ENCODE measurements around the gene CDH26.

CDH26 gene

DNA sequence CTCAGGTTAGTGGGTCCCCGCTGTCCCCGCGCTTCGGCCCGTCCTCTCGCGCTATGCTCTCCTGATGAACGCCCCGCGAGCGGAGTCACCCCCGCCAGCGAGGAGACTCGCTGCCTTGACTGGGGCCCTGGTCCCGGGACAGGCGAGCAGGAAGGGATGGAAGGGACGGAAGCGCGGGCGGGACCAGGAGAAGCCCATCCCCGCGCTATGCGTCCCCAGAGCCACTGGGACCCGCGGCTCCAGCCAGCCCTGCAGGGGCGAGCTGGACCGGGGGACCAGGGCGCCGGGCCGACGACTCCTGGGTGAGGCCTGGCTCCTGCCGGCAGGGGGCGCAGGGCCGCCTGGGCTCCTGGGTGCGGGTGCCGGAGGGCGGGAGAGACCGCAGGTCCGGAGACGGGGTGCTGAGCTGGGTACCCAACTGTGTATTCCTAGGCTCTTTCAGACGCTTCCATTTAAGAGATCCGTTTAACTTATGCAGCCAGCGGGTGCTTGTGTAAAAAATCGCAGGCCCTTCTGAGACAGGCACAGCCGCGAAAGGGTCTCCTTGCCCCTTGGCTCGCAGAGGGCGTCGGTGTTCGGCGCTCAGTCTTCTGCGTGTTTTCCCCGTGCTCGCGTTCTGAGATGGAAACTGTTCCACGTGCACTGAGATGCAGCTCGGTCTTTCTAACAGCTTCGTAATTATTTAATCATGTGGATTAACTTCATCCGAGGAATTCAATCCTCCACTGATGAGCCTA is 24.2 kb upstream of the CDH26 start:
- Histone ChIP-seq H3K27me3 (ENCODE audit: low read depth, low read length) (no peaks in the 10 kb centered on the region), H3K4me3 (ENCODE audit: low read depth in 1 of 2, low read length in 2 of 2) (peak overlapping the region; percentile 63 to 86), H3K36me3 (ENCODE audit: control insufficient read depth in 1 of 2, insufficient read depth in 2 of 2, low read length in 2 of 2) (no peaks in the 10 kb centered on the region), H3K4me1 (ENCODE audit: control insufficient read depth in 1 of 2, insufficient read depth in 2 of 2, low read length in 2 of 2) (peaks cover 15 to 24% of the 10 kb centered on the region in 2 donors), H3K9me3 (ENCODE audit: control insufficient read depth in 1 of 2, low read length in 2 of 2) (no peaks in the 10 kb centered on the region), H3K27ac (ENCODE audit: low read length) (no peak overlapping the region)

DNA sequence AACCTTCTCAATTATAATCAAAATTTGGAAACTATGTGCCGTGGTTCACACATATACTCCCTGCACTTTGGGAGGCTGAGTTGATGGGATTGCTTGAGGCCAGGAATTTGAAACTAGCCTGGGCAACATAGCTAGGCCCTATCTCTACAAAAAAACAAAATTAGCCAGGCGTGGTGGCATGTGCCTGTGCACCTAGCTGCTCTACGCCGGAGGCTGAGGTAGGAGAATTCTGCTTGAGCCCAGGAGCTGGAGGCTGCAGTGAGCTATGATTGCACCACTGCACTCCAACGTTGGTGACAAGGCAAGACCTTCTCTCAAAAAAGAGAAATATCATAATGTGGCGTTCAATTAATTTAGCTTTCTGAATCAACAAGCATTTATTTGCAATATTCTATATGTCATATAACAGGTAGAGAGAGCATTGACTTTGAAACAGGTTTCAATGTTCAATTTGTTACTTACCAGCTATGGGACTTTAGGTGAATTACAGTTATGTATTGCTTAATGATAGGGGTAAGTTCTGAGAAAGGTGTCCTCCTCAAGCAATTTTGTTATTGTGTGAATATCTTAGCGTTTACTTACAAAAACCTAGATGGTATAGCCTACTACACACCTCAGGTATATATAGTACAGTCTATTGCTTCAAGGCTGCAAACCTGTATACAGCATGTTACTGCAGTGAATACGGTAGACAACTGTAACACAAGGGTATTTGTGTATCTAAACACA is 22.6 kb upstream of the CDH26 start:
- Histone ChIP-seq H3K36me3 (ENCODE audit: control insufficient read depth in 1 of 2, insufficient read depth in 2 of 2, low read length in 2 of 2) (no peaks in the 10 kb centered on the region), H3K27me3 (ENCODE audit: low read depth, low read length) (no peaks in the 10 kb centered on the region), H3K4me3 (ENCODE audit: low read depth in 1 of 2, low read length in 2 of 2) (no peak overlapping the region), H3K4me1 (ENCODE audit: control insufficient read depth in 1 of 2, insufficient read depth in 2 of 2, low read length in 2 of 2) (peaks cover 15 to 27% of the 10 kb centered on the region in 2 donors), H3K9me3 (ENCODE audit: control insufficient read depth in 1 of 2, low read length in 2 of 2) (no peaks in the 10 kb centered on the region), H3K27ac (ENCODE audit: low read length) (no peak overlapping the region)

DNA sequence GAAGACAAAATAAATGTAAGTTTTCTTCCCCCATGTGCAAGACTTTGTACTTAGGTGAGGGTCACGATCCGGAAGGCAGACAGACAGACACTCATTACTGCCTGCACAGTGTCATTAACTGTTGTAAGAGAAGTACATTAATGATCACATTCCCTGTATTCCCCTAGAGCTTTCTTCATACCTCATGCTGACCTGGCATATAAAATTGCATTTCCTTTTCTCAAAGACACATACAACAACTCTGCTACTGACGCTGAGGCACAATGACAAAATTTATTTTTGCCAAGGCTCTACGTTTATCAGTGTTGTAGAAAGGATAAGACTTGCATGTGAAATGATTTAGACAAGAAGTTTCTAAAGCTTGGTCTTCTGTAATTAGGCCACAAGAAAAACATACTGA is 21.8 kb upstream of the CDH26 start:
- H3K4me1 ChIP-seq (ENCODE audit: control insufficient read depth in 1 of 2, insufficient read depth in 2 of 2, low read length in 2 of 2), result peaks cover 15 to 30% of the 10 kb centered on the region in 2 donors
- no peaks in the 10 kb centered on the region for H3K9me3 ChIP-seq (ENCODE audit: control insufficient read depth in 1 of 2, low read length in 2 of 2)
- H3K27ac ChIP-seq (ENCODE audit: low read length), result no peak overlapping the region
- H3K4me3 ChIP-seq (ENCODE audit: low read depth in 1 of 2, low read length in 2 of 2), result no peak overlapping the region
- no peaks in the 10 kb centered on the region for H3K27me3 ChIP-seq (ENCODE audit: low read depth, low read length)
- H3K36me3 ChIP-seq (ENCODE audit: control insufficient read depth in 1 of 2, insufficient read depth in 2 of 2, low read length in 2 of 2), result no peaks in the 10 kb centered on the region

DNA sequence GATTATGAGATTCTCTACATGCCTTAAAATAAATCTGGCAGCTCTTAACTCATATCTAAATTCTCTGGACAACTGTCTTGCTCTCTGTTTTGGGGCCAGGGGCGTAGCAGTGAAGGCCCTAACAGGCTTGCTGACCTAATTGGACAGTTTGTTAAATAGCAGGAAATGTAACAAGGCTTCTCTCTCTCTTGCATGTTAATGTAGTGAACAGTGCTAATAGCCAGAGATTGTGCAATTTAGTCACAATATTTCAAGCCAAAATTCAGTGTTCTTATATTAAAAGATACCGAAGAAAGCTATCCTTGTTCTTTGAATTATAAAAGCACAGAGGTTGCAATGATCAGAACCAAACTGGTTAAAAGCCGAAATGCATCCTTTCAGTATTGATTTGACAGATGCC is 21.1 kb upstream of the CDH26 start:
- H3K4me1 ChIP-seq (ENCODE audit: control insufficient read depth in 1 of 2, insufficient read depth in 2 of 2, low read length in 2 of 2), result peaks cover 23 to 38% of the 10 kb centered on the region in 2 donors
- H3K27ac ChIP-seq (ENCODE audit: low read length), result no peak overlapping the region
- no peak overlapping the region for H3K4me3 ChIP-seq (ENCODE audit: low read depth in 1 of 2, low read length in 2 of 2)
- H3K9me3 ChIP-seq (ENCODE audit: control insufficient read depth in 1 of 2, low read length in 2 of 2), result no peaks in the 10 kb centered on the region
- H3K36me3 ChIP-seq (ENCODE audit: control insufficient read depth in 1 of 2, insufficient read depth in 2 of 2, low read length in 2 of 2), result no peaks in the 10 kb centered on the region
- H3K27me3 ChIP-seq (ENCODE audit: low read depth, low read length), result no peaks in the 10 kb centered on the region

DNA sequence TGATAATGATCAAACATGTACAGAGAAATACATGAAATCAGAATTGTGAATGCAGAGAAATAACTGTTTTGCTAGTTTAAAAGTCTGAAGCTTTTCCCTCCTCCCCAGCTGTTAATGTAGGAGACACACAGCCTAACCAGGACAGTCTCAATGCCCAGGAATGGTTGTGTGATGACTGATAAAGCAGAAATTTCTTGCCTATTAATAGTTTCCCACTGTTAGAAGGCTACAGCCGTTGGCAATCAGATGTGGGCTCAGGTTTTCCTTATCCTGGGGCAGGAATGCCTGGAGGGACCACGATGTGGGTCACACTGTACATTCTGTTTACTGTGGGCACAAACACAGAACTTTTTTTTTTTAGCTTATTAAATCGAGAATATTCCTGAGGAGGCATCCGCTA is 20.0 kb upstream of the CDH26 start:
- Histone ChIP-seq H3K27ac (ENCODE audit: low read length) (no peak overlapping the region), H3K4me1 (ENCODE audit: control insufficient read depth in 1 of 2, insufficient read depth in 2 of 2, low read length in 2 of 2) (peaks cover 24 to 40% of the 10 kb centered on the region in 2 donors), H3K36me3 (ENCODE audit: control insufficient read depth in 1 of 2, insufficient read depth in 2 of 2, low read length in 2 of 2) (peaks cover 0 to 6% of the 10 kb centered on the region in 2 donors), H3K4me3 (ENCODE audit: low read depth in 1 of 2, low read length in 2 of 2) (peak overlapping the region; percentile 30 to 87), H3K9me3 (ENCODE audit: control insufficient read depth in 1 of 2, low read length in 2 of 2) (no peaks in the 10 kb centered on the region), H3K27me3 (ENCODE audit: low read depth, low read length) (no peaks in the 10 kb centered on the region)

DNA sequence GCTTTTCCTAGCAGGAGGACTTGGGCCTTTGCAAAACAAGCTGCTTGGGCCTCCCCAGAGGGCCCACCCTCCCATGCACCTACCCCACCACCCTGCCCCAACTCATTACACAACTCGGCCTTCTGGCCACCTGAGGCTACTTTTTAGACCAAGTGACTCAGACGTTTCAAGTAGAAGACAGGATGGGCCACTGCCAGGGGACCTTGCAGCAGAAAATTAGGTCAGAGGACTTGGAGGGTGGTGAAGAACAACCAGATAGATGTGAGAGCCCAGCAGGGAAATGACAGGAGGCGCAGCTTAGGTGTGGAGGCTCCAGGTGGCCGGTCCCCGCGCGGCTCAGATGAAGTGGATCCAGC is 19.5 kb upstream of the CDH26 start:
- no peaks in the 10 kb centered on the region for H3K27me3 ChIP-seq (ENCODE audit: low read depth, low read length)
- H3K4me3 ChIP-seq (ENCODE audit: low read depth in 1 of 2, low read length in 2 of 2), result peak overlapping the region; percentile 30 to 87
- H3K27ac ChIP-seq (ENCODE audit: low read length), result no peak overlapping the region
- H3K36me3 ChIP-seq (ENCODE audit: control insufficient read depth in 1 of 2, insufficient read depth in 2 of 2, low read length in 2 of 2), result peaks cover 0 to 8% of the 10 kb centered on the region in 2 donors
- peaks cover 24 to 40% of the 10 kb centered on the region in 2 donors for H3K4me1 ChIP-seq (ENCODE audit: control insufficient read depth in 1 of 2, insufficient read depth in 2 of 2, low read length in 2 of 2)
- no peaks in the 10 kb centered on the region for H3K9me3 ChIP-seq (ENCODE audit: control insufficient read depth in 1 of 2, low read length in 2 of 2)

DNA sequence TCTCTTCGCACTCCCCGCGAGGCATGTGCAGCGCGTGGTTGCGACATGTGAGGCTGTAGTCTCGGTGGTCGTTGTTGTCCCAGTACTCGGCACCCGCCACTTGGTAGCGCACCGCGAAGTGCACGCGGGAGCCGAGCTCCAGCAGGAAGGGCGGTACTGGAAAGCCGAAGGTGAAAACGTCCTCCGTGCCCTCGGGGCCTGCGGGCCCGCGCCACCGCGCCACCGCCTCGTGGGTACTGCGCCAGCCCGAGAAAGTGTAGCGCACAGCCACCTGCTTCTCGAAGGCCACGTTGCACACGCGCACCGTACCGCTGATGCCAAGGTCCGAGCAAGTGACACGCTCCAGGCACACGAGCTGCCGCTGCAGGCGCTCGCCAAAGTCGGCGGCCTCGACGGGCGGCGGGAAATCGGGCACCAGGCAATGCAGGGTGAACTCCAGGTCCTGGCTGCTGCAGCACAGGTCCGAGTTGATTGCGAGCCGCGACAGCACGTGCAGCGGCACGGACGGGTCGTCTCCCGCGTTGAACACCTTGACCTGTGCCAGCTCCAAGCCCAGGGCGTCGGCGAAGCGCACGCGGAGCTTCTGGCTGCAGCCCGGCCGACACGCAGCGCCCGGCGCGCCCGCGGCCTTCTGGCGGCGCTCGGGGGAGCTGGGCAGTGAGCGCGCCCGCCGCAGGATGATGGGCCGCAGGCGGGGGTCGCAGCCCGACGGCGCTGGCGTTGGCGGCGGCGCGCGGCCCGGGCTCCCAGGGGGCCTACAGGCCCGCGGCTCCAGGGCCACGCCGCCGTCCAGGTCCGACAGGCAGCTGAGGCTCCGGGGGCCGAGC is 19.0 kb upstream of the CDH26 start:
- no peaks in the 10 kb centered on the region for H3K9me3 ChIP-seq (ENCODE audit: control insufficient read depth in 1 of 2, low read length in 2 of 2)
- no peaks in the 10 kb centered on the region for H3K27me3 ChIP-seq (ENCODE audit: low read depth, low read length)
- peak overlapping the region; percentile 93 for H3K27ac ChIP-seq (ENCODE audit: low read length)
- H3K4me3 ChIP-seq (ENCODE audit: low read depth in 1 of 2, low read length in 2 of 2), result peak overlapping the region; percentile 86 to 87
- peaks cover 5 to 14% of the 10 kb centered on the region in 2 donors for H3K36me3 ChIP-seq (ENCODE audit: control insufficient read depth in 1 of 2, insufficient read depth in 2 of 2, low read length in 2 of 2)
- H3K4me1 ChIP-seq (ENCODE audit: control insufficient read depth in 1 of 2, insufficient read depth in 2 of 2, low read length in 2 of 2), result peaks cover 24 to 40% of the 10 kb centered on the region in 2 donors

DNA sequence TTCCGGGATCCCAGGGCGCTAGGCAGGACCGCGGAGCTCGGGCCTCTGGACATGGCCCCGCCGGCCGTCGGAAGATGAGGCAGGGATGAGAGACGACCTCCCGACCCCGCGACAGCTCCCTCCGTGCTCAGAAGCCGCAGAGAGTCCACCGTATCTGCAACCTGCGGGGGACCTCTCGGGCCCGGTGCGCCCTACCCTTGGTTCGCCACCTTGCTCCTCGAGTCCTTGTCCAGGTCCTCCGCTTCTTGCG is 18.4 kb upstream of the CDH26 start:
- Histone ChIP-seq H3K4me1 (ENCODE audit: control insufficient read depth in 1 of 2, insufficient read depth in 2 of 2, low read length in 2 of 2) (peaks cover 24 to 40% of the 10 kb centered on the region in 2 donors), H3K27me3 (ENCODE audit: low read depth, low read length) (no peaks in the 10 kb centered on the region), H3K27ac (ENCODE audit: low read length) (peak overlapping the region; percentile 93), H3K36me3 (ENCODE audit: control insufficient read depth in 1 of 2, insufficient read depth in 2 of 2, low read length in 2 of 2) (peaks cover 11 to 20% of the 10 kb centered on the region in 2 donors), H3K9me3 (ENCODE audit: control insufficient read depth in 1 of 2, low read length in 2 of 2) (no peaks in the 10 kb centered on the region), H3K4me3 (ENCODE audit: low read depth in 1 of 2, low read length in 2 of 2) (peak overlapping the region; percentile 86 to 87)

DNA sequence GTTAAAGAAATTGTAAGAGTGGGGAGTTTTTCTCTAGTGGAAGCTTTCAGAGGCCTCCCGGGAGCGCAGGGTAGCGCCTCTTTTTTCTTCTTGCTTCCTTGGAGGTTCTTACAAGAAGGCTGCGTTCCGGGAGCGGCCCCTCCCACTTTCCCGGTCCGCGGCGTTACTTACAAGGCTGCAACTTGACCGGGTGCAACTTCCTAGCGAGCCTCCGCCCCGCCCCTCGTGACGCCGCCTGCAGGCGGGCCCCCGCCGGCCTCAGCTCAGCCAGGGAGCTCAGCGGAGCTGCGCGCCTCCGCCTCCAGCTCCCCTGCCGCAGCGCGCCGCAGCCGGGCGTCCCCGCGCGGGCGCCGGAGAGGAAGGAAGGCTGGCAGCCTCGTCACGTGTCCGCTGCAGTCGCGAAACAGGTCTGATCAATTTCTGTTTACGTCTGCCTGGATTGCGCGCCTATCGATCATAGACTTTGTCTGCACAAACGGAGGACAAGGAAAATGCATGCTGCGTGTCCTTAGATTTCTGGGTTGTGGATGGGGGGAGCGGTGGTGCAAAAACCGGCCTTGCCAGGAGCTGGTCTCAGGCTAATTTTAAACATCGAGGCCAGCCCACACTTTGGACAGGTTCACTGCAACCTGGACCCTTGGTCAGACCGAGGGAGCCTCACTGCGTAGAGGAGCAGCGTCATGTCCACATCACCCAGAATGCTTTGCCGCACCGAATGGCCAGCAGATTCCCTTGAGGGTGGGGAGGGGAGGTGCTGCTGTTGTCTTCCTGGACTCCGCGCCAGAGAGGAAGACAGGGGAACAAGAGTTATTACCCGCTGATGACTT is 17.9 kb upstream of the CDH26 start, which contains the start of the genes FAM217B and PPP1R3D:
Gene FAM217B, plus strand, starts transcription at position 261 of the 827 bp plus-strand sequence. CDS start 3,555 bp downstream, outside the sequence.
Gene PPP1R3D, minus strand, starts transcription at position 177 of the 827 bp plus-strand sequence. CDS start 374 bp downstream, outside the sequence.
- peaks cover 24 to 40% of the 10 kb centered on the region in 2 donors for H3K4me1 ChIP-seq (ENCODE audit: control insufficient read depth in 1 of 2, insufficient read depth in 2 of 2, low read length in 2 of 2)
- H3K36me3 ChIP-seq (ENCODE audit: control insufficient read depth in 1 of 2, insufficient read depth in 2 of 2, low read length in 2 of 2), result peaks cover 11 to 24% of the 10 kb centered on the region in 2 donors
- peak within 1 kb of the TSS; percentile 86 to 87 for H3K4me3 ChIP-seq (ENCODE audit: low read depth in 1 of 2, low read length in 2 of 2)
- H3K9me3 ChIP-seq (ENCODE audit: control insufficient read depth in 1 of 2, low read length in 2 of 2), result no peaks in the 10 kb centered on the region
- peak within 1 kb of the TSS; percentile 93 for H3K27ac ChIP-seq (ENCODE audit: low read length)
- no peaks in the 10 kb centered on the region for H3K27me3 ChIP-seq (ENCODE audit: low read depth, low read length)

DNA sequence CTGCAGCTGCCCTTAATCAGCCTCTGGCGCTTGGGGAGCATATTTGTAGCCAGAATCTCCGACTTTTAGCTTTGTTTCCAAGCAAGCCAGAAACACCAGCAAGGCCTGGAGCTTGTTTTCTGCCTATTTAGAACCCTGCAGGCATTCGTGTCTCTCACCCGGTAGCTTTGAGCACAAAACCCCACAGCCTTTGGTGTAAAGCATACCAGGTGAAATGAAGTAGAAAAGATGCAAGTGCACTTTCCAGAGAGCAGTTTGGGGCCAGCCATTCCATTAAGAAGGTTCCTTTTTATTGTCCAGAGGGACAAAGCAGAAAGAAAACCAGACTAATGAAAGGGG is 17.3 kb upstream of the CDH26 start:
- Histone ChIP-seq H3K9me3 (ENCODE audit: control insufficient read depth in 1 of 2, low read length in 2 of 2) (no peaks in the 10 kb centered on the region), H3K36me3 (ENCODE audit: control insufficient read depth in 1 of 2, insufficient read depth in 2 of 2, low read length in 2 of 2) (peaks cover 11 to 26% of the 10 kb centered on the region in 2 donors), H3K27ac (ENCODE audit: low read length) (peak overlapping the region; percentile 93), H3K27me3 (ENCODE audit: low read depth, low read length) (no peaks in the 10 kb centered on the region), H3K4me3 (ENCODE audit: low read depth in 1 of 2, low read length in 2 of 2) (peak overlapping the region; percentile 86 to 87), H3K4me1 (ENCODE audit: control insufficient read depth in 1 of 2, insufficient read depth in 2 of 2, low read length in 2 of 2) (peaks cover 24 to 44% of the 10 kb centered on the region in 2 donors)

Measured in muscle layer of duodenum (tissue), 2 donors.